Fibroblast of the aortic adventitia (primary cell): ENCODE data around the gene DPP6. TPM values are rescaled to one million over a fixed set of nuclear protein-coding genes. Genes with fewer than 3 reads are reported as not detected.

Experiments
- DNase-seq: peaks from one replicate; pipeline ENCODE4 v3.0.0-alpha.2; 2010; ENCODE audit warnings: low read depth
- H3K4me3 ChIP-seq: 2 replicates; pipeline ENCODE4 v1.5.1; 2011; ENCODE audit warnings: low read depth, mild to moderate bottlenecking, control low read depth, low read length, moderate library complexity
- total RNA-seq: library from RNA; depleted of rRNA; stranded (reverse); fragments of >200 nt; gene quantifications from 2 replicates; pipeline ENCODE4 v1.2.3, GENCODE V29; 2012; ENCODE audit warnings: low replicate concordance
- TF ChIP-seq, protein P1 (sequence below): IDR thresholded peaks from 2 replicates; pipeline ENCODE4 v1.5.1; 2011; ENCODE audit warnings: mild to moderate bottlenecking, low read length, control low read depth, inconsistent platforms; ENCODE audit not compliant: insufficient read depth

DPP6 gene
- total RNA-seq, 1 donor: not detected

DNA sequence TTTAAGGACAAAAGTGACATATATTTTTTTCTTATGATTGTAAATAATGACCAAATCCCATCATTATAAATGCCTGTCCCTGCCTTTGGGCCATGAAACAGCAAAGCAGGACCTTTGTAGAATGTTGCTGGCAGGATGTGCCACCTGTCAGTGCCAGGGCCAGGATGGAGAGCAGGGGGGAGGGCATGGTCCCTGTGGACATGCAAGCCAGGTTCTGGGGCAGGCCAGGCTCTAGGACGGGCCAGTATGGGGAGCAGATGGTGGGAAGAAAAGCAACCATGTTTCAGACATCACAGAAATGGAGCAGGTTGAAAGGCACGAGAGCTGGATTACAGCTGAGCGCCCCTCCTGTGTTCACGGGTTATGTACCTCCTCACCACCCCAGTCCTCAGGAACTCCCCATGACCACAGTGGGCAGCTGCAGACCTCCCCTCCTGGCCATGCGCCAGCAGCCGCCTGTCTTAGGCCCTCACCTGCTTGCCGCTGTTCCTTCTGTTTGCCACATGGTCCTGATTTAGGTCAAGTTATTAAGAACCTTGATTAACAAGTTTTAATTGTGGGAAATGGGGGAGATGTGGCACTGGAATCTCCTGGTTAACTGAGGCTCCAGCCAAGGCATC lies 740.3 kb downstream of the DPP6 start:
- TF ChIP-seq, protein P1, sequence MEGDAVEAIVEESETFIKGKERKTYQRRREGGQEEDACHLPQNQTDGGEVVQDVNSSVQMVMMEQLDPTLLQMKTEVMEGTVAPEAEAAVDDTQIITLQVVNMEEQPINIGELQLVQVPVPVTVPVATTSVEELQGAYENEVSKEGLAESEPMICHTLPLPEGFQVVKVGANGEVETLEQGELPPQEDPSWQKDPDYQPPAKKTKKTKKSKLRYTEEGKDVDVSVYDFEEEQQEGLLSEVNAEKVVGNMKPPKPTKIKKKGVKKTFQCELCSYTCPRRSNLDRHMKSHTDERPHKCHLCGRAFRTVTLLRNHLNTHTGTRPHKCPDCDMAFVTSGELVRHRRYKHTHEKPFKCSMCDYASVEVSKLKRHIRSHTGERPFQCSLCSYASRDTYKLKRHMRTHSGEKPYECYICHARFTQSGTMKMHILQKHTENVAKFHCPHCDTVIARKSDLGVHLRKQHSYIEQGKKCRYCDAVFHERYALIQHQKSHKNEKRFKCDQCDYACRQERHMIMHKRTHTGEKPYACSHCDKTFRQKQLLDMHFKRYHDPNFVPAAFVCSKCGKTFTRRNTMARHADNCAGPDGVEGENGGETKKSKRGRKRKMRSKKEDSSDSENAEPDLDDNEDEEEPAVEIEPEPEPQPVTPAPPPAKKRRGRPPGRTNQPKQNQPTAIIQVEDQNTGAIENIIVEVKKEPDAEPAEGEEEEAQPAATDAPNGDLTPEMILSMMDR: no peak
- no peak for DNase-seq
- H3K4me3 ChIP-seq: no peak overlapping the region

DNA sequence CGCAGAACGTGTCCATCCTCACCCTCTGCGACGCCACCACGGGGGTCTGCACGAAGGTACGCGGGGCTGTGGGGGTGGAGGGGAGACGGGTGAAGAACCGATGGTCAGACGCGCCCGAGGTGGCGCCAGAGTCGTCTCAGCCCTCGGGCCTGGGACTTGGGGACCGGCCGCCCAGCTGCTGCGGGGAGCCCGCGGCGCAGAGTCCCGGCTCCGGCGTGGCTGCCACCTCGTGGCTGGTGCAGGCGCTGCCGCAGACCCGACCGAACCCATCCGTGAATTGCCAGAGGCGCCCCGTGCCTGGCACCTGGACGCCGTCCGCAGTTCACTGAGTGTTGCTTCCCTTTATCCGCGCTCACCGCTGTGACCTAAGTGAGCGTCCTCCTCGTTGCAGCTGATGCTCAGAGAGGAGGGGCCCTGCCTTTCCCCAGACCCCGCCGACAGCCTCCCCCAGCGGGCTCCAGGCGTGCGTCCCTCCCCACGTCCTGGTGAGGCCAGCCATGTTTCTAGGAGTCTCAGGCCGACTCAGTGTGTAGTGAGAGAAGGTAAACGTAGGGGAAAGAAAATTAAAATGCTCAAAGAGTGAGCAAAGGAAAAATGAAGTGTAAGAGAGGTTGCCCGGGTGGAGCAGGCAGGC lies 742.1 kb downstream of the DPP6 start:
- H3K4me3 ChIP-seq: no peak overlapping the region
- TF ChIP-seq, protein P1: no peak
- DNase-seq: no peak

GRCh38 chr7:154795014-154795413 lies 742.8 kb downstream of the DPP6 start:
- no peak overlapping the region for H3K4me3 ChIP-seq
- DNase-seq: no peak
- TF ChIP-seq, protein P1: no peak

DNA sequence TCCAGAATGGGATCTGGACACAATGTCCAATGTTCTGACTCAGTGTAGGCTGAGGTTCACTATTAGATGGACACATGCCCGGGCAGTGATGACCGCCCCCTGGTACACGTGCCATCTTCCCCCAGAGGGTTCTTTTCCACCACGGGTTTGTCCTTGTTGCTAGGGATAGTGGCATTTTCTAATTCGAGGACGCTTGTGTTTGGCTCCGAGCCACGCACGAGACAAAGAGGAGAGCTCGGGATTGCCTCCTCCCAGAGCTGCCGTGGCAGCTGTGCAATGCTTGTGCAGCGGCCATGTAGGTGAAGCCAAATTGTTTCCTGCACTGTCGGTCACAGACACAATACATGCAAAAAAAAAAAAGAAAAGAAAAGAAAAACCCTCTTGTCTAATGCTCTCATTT lies 743.2 kb downstream of the DPP6 start:
- no peak for DNase-seq
- H3K4me3 ChIP-seq: no peak overlapping the region
- TF ChIP-seq, protein P1: no peak

GRCh38 chr7:154804449-154804848 lies 752.3 kb downstream of the DPP6 start:
- H3K4me3 ChIP-seq: no peak overlapping the region
- TF ChIP-seq, protein P1: no peak
- DNase-seq: no peak

GRCh38 chr7:154812027-154812426 lies 759.8 kb downstream of the DPP6 start:
- TF ChIP-seq, protein P1: no peak
- DNase-seq: no peak
- H3K4me3 ChIP-seq: no peak overlapping the region
